ENCODE results near the gene MRPS21.

Gene MRPS21

GRCh38 chr1:150293433-150294253 lies at the start of gene MRPS21:
TSS of gene MRPS21 (plus strand) at chr1:150293861. CDS start at chr1:150294367, 506 bp downstream.
- DNase-seq, result peak; percentile 85 to 96 (median 91)
- intact Hi-C loops (cut with DNase I), result no loop called here

DNA sequence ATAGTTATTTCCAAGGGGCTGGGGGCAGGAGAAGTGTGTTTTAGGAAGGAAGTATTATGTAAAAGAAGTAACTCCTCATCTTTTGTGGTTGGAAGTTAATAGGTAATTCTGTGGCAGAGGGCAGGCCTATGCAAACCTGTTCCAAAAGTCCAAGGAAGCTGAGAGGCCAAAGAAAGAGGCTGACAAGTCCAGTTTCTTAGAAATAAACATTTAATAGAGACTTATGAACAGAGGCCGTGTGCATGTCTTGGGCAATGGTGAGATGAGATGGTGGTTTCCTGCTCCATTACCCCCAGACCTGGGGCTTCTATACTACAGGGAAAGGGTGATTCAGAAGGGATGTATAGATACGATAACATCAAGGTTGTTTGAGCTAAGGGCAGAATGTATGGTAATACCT lies 43.7 kb upstream of the MRPS21 start:
- no peak for DNase-seq
- intact Hi-C loops (cut with DNase I), result no loop called here

DNA sequence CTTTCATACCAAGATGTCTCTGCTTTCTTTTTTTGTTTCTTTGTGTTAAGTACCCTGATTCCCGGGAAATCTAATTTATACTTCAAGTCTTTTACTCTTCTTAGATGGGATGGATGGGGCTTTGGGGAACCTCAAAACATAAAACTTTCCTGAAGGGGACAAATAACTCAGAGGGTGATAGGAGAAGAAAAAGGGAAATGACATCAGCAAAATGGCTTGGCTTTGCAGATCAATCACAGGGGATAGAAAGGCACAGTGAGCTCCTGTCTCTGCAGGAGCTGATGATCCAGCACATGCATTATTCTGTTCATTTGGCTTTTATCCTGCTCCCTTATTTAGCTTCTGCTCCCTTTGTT lies 37.5 kb upstream of the MRPS21 start:
- DNase-seq, result no peak
- intact Hi-C loops (cut with DNase I), result loop anchor here (2.0 kb wide), 1 partner anchor 23 kb away; no protein-coding TSS in a partner anchor

DNA sequence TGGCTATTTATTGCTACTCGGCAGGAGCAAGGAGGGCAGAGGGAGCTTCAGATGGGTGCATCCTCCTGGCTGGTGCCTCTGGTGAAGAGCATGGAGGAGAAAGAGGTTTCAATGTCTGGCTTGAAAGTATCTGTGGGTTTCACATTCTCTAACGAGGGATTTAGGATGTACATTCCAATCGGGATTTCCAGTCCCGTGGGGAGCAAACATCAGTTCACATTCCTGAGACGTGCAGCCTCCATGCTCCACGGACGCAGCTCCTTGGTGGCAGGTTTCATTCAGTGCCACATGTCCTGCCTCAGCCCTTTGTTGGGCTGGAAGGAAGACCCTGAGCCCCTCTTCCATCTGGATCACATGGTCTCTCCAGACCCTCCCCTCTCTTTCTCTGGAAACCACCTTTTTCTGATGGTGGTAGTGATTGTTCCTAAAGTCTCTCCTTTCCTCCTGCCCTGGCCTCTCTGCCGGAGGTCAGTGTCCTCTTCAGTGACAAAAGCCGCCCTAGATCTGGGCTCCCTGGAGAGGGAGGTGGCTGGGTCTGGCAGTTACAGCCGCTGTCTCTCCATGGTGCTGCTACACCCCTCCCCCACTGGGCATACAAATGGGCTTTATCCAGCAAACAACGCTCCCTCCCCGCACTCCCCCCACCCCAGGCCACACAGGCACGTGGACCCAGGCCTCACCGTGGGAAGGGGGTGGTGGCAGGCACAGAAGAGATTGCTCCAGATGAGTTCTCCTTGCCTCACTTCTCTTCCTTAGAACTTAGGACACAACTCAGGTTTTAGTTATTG lies 36.9 kb upstream of the MRPS21 start:
- intact Hi-C loops (cut with DNase I), result loop anchor here (2.0 kb wide), 1 partner anchor 22 kb away; no protein-coding TSS in a partner anchor
- DNase-seq, result peak; percentile 49 to 91 (median 78)

DNA sequence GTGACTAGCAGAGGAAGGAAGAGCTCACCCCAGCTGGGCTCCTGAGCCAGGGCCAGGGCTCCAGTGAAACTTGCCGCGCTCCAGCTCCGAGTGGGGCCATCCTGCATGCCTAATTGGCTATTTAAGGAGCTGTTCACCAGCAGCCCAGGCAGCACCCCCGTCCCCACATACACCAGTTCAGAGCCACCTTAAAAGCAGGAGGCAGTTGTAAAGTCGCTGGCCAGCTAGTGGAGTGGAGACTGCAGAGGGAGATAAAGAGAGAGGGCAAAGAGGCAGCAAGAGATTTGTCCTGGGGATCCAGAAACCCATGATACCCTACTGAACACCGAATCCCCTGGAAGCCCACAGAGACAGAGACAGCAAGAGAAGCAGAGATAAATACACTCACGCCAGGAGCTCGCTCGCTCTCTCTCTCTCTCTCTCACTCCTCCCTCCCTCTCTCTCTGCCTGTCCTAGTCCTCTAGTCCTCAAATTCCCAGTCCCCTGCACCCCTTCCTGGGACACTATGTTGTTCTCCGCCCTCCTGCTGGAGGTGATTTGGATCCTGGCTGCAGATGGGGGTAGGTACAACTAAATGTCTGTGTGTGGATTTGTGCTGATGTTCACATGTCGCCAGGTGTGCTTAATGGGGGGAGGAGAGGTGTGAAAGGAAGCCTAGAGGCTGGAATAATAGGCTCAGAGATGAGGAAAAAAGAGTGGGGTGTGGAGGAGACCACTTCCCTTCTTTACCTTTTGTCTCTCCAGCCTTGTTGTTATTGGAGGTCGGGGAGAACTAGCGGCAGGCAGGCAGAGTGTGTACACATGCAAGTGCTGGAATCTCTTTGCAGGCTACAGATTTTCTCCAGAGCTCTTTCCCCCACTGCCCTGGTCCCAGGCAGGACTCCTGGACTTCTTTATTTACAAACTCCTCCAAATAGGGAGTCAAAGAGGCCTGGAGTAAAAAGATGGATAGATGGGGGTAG lies 35.8 kb upstream of the MRPS21 start, which contains the start of gene CA14:
CA14 (plus strand) TSS at position 151 of the 962 bp plus-strand sequence; CDS start at position 506, 355 bp downstream.
- peak in 40 of 42 donors; percentile 41 to 87 (median 68) for DNase-seq
- intact Hi-C loops (cut with DNase I), result loop anchor here (2.0 kb wide), 1 partner anchor 21 kb away; no protein-coding TSS in a partner anchor

DNA sequence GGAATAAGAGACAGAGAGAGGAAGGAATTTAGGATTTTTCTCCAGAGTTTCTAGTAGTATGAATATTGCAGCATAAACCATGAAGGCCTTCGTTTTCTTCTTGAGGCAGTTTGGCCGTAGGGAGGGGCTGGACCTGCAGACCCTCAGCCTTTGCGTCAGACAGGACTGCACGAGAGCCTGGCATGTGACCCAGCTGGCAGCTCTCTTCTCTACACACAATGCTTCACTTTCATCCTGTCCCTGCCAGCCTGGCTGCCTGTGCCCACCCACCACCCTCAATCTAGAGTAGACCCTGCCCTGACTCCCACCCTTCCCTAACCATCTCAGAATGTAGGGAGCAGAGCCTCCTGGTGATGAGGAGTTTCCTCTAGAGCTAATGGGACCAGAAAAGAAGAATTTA lies 34.4 kb upstream of the MRPS21 start:
- intact Hi-C loops (cut with DNase I), result no loop called here
- peak in 26 of 42 donors; percentile 27 to 74 (median 50) for DNase-seq

DNA sequence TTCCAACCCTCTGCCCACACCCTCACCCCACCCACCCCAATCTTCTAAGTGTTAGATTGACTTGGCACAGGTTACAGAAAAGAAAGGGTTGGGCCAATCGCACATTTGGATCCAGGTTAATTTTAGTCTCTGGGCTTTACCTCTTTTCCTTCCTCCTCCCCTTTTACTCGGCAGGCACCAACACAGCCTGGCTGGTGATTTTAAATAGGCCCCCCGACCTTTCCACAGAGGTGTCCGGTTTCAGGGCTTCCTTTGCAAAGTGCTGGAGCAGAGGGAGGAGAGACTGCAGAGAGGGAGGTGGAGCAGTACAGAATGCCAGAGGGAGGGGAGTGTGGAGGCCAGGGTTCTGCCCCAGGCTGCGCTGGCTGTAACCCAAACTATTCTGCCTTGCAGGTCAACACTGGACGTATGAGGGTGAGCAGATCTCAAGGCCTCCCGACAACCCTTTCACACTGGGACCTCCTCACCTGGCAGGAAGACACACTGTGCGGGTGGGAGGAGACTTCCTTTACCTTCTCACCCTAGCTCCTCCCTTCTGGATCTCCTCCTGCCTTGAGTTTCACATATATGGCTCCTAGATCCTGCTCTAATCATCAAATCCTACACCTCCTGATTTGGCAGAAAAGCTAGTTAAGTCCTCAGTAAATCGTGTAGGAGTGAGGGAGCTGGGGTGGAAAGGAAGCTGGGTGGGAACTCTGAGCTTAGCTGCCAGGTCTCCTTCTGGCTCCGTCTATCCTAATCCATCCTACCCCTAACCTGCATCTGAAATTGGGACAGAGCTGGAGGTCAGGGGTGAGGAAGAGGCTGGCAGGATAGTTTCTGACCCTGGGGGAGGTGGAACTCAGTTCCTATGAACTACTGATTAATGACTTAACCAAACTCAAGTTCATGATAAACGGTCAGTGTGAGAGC lies 33.6 kb upstream of the MRPS21 start:
- intact Hi-C loops (cut with DNase I), result no loop called here

GRCh38 chr1:150261367-150261766 lies 32.3 kb upstream of the MRPS21 start:
- intact Hi-C loops (cut with DNase I), result no loop called here

More for the DNA sequence above, 33.6 kb upstream of the MRPS21 start:
- DNase-seq, result peak in 31 of 42 donors; percentile 20 to 85 (median 53)

DNA sequence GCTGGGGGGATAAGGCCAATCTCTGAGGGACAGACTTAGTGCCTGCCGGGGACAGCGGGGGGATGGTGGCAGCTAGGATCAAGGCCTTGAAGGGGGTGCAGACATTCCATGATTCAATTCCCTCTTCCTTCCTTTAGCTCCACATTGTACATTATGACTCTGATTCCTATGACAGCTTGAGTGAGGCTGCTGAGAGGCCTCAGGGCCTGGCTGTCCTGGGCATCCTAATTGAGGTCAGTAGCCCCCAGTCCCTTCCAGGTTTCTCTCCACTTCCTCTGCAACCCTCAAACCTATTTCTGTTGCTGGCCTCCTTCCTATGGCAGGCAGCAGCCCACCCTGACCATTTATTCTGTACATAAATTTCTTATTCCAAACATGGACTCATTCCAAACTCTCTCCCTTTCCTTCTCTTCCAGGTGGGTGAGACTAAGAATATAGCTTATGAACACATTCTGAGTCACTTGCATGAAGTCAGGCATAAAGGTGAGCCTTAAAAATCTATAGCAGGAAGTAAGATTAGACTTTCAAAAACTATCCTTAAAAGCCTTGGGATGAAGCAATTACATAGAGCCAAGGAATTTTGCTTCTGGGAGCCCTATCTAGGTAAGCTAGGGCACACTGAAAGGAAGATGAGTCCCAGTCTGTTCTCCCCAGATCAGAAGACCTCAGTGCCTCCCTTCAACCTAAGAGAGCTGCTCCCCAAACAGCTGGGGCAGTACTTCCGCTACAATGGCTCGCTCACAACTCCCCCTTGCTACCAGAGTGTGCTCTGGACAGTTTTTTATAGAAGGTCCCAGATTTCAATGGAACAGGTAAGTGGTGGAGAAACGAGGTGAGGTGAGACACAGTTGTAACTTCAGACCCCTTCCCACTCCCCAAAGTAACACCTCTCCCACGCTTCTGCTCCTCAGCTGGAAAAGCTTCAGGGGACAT lies 31.0 kb upstream of the MRPS21 start:
- DNase-seq, result no peak
- intact Hi-C loops (cut with DNase I), result no loop called here

More at GRCh38 chr1:150261367-150261766, 32.3 kb upstream of the MRPS21 start:
- DNase-seq, result no peak

DNA sequence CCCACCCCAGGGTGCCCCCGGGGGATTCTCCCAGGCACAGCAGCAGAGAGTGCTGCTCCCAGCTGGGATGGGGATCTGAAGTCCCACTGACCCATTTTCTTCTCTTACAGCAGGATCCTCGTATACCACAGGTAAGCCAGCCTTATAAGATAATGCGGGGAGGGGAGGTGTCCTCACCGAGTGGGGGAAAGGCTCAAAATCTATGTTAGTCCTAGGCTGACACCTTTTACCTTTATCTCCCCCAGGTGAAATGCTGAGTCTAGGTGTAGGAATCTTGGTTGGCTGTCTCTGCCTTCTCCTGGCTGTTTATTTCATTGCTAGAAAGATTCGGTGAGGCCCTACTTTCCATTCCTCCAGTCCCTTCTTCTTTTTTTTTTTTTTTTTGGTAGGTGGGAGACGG lies 30.1 kb upstream of the MRPS21 start:
- no peak for DNase-seq
- intact Hi-C loops (cut with DNase I), result no loop called here

DNA sequence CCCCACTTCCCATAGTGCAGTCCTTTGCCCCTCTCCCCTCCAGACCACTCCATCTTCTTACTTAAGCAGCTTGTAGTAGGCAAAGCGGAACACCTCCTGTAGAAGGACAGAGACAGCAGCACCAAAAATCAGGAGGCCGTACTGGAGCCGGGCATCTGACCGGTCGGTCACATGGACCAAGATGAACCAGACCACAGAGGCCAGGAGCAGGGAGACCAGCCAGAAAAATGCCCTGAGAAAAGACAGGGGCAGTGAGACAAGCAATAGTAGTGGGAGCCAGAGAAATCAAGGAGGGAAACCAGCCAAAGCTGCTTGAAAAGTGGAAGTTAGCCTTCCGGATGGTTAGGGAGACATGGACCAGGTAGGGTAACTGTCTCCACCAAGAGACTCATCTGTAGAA lies 25.8 kb upstream of the MRPS21 start:
- intact Hi-C loops (cut with DNase I), result no loop called here

DNA sequence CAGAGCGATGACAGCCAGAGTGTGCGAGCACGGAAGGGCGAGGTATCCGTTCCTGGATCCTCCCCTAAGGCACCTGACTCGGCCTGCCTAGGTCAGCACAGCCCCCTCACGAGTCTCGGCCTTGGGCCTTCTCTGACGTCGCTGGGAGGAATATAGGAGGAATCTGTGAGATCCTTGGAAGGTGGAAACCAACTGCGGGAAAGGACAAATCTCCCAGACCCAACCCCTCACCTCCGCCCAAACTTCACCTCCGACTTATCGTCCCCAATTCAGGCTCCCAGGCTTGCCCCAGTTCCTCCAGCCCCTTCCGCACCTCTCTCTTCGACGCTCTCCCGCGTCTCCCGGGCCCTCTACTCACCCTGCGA lies 25.3 kb upstream of the MRPS21 start:
- intact Hi-C loops (cut with DNase I), result no loop called here
- DNase-seq, result peak in 14 of 42 donors; percentile 12 to 55 (median 34)

More for the DNA sequence above, 25.8 kb upstream of the MRPS21 start:
- no peak for DNase-seq

DNA sequence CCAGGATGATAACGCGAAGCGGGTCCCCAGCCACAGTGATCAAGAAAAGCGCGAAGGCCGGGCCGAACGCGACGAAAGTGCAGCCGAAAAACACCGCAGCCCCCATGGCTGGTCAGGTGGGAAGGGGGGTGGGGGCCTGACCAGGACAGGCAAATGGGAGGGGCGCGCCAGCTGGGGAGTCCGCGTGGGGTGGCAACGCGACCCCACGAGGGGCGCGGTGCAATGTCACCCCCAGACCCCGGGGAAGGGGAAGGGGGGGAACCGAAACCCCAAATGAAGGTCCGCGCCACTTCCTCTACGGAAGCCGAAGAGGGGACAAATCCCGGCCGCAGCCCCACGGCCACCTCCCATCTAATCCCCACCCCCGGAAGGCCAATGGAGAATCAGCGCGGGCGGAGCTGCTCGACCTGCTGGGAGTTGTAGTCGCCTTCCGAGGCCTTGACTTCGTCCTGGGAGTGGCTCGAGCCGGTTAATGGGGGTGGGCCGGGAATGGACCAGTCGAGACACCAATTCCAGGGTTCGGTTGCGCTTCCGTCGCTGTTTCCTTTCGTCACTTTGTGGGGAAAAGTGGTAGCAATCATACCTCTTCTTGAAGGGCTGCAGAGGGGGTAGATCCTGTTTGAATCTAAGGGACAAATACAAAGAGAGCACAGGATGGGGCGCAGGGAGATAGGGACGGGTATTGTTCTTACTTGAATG lies 24.8 kb upstream of the MRPS21 start, which contains the start of gene APH1A:
APH1A (minus strand) TSS at position 312 of the 699 bp plus-strand sequence; CDS start at position 106, 206 bp downstream.
- peak; percentile 91 to 99 (median 98) for DNase-seq
- intact Hi-C loops (cut with DNase I), result no loop called here

DNA sequence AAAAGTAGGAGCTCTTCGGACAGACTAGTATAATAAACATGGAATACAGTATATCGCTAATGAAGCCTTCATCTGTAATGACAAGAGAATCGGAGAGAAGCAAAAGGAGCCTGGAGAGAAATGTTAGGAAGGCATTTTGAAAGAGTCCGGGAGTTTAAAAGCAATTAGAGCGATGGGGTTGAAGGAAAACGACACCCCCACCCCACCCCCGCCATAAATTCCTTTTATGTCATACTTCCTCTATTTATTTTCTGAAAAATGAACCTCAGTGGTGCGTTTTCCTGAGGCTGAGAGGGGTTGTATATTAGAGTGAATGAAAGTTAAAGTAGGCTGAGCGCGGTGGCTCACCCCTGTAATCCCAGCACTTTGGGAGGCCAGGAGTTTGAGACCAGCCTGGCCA lies 24.2 kb upstream of the MRPS21 start:
- intact Hi-C loops (cut with DNase I), result no loop called here
- DNase-seq, result no peak

- intact Hi-C loops (cut with DNase I), result no loop called here
- no peak for DNase-seq
Observed at GRCh38 chr1:150271291-150271959, 22.2 kb upstream of the MRPS21 start.
